Measurements from ENCODE around the gene PDE1A. TPM values are rescaled to one million over a fixed set of nuclear protein-coding genes. Genes with fewer than 3 reads are reported as not detected.

PDE1A gene
- total RNA-seq, 1 experiment from 2014 or later = not detected

- CTCF ChIA-PET = no interaction called here
- TF ChIP-seq CTCF (IDR thresholded peaks at IDR 0.05; ENCODE audit: insufficient read depth in 1 of 2, low read depth in 1 of 2, low read length in 1 of 2, severe bottlenecking in 1 of 2, unreplicated experiment in 1 of 2) = no peak
- no peaks in the 10 kb centered on the region for H3K9me3 ChIP-seq
These were observed 75.4 kb downstream of the PDE1A start for GRCh38 chr2:182351427-182351826.

DNA sequence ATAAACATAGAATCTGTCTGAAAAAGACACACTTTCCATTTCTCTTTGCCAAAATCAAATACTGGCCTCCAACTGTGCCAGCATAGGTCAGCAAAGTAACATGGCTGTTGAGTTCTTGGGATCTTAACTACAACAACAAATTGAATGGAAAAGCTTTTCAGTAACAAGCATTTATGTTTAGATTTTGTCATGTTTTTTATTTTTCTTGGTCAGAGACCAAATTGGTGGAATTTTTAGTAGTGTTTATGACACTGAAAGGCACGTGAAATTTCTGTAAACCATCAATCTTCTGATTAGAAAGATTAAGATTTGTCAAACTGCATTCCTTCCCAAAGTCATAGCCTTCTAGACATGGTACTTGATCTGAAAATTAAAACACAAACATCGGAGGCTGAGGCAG is 77.6 kb downstream of the PDE1A start:
- Mint-ChIP-seq H3K27me3 (ENCODE audit: insufficient read depth, unreplicated experiment) (peaks cover 5% of the 10 kb centered on the region), H3K4me1 (ENCODE audit: low read depth, unreplicated experiment) (no peaks in the 10 kb centered on the region), H3K9me3 (ENCODE audit: unreplicated experiment) (no peaks in the 10 kb centered on the region), H3K36me3 (ENCODE audit: insufficient read depth, unreplicated experiment) (no peaks in the 10 kb centered on the region), H3K27ac (ENCODE audit: unreplicated experiment) (no peak overlapping the region), H3K4me3 (ENCODE audit: unreplicated experiment) (no peak overlapping the region)
- intact Hi-C loops (cut with micrococcal nuclease; ENCODE audit: unreplicated experiment) = no loop called here
- no peaks in the 10 kb centered on the region for H3K4me1 ChIP-seq
- no peaks in the 10 kb centered on the region; the same call in 1 of the 2 replicates for H3K27me3 ChIP-seq (replicated peaks; ENCODE audit: control insufficient read depth, insufficient read depth, low read length)
- no peaks in the 10 kb centered on the region for H3K36me3 ChIP-seq (ENCODE audit: control insufficient read depth, insufficient read depth, low read length)
- H3K4me3 ChIP-seq (ENCODE audit: low read depth, low read length) = no peak overlapping the region
- TF ChIP-seq CTCF (IDR thresholded peaks at IDR 0.05; ENCODE audit: insufficient read depth in 1 of 2, low read depth in 1 of 2, low read length in 1 of 2, severe bottlenecking in 1 of 2, unreplicated experiment in 1 of 2) = no peak
- CTCF ChIA-PET = no interaction called here
- no peak for DNase-seq
- H3K9me3 ChIP-seq = no peaks in the 10 kb centered on the region
- no TSS peak for BruUV-seq (replicated peaks)
- POLR2A ChIA-PET = no interaction called here

More at GRCh38 chr2:182351427-182351826, 75.4 kb downstream of the PDE1A start:
- no peaks in the 10 kb centered on the region; the same call in 1 of the 2 replicates for H3K27me3 ChIP-seq (replicated peaks; ENCODE audit: control insufficient read depth, insufficient read depth, low read length)
- Mint-ChIP-seq H3K4me3 (ENCODE audit: unreplicated experiment) (no peak overlapping the region), H3K4me1 (ENCODE audit: low read depth, unreplicated experiment) (no peaks in the 10 kb centered on the region), H3K9me3 (ENCODE audit: unreplicated experiment) (no peaks in the 10 kb centered on the region), H3K36me3 (ENCODE audit: insufficient read depth, unreplicated experiment) (no peaks in the 10 kb centered on the region), H3K27me3 (ENCODE audit: insufficient read depth, unreplicated experiment) (no peaks in the 10 kb centered on the region), H3K27ac (ENCODE audit: unreplicated experiment) (no peak overlapping the region)
- POLR2A ChIA-PET = no interaction called here
- H3K36me3 ChIP-seq (ENCODE audit: control insufficient read depth, insufficient read depth, low read length) = no peaks in the 10 kb centered on the region
- intact Hi-C loops (cut with micrococcal nuclease; ENCODE audit: unreplicated experiment) = no loop called here
- H3K4me3 ChIP-seq (ENCODE audit: low read depth, low read length) = no peak overlapping the region
- no peak for DNase-seq
- H3K4me1 ChIP-seq = no peaks in the 10 kb centered on the region
- BruUV-seq (replicated peaks) = no TSS peak

DNA sequence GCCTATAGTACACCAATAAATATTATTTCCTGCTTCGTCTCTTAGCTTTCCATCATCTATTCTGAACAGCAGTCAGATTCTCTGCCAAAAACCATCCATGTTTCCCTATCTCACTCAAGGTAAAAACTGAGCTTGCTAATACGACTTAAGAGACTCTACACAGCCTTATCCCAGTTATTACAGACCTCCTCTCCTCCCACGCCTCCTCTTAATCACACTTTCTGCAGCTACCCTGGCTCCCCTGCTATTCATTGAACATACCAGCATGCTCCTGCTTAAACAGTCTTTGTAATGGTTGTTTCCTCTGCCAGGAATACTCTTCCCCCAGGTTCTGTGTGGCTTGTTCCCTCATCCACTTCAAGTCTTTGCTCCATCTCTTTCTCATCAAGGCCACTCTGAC is 81.5 kb downstream of the PDE1A start:
- no peaks in the 10 kb centered on the region for H3K9me3 ChIP-seq
- H3K4me1 ChIP-seq = no peaks in the 10 kb centered on the region
- TF ChIP-seq CTCF (IDR thresholded peaks at IDR 0.05; ENCODE audit: insufficient read depth in 1 of 2, low read depth in 1 of 2, low read length in 1 of 2, severe bottlenecking in 1 of 2, unreplicated experiment in 1 of 2) = no peak
- Mint-ChIP-seq H3K27me3 (ENCODE audit: insufficient read depth, unreplicated experiment) (peaks cover 5% of the 10 kb centered on the region), H3K4me1 (ENCODE audit: low read depth, unreplicated experiment) (no peaks in the 10 kb centered on the region), H3K27ac (ENCODE audit: unreplicated experiment) (no peak overlapping the region), H3K4me3 (ENCODE audit: unreplicated experiment) (no peak overlapping the region), H3K9me3 (ENCODE audit: unreplicated experiment) (no peaks in the 10 kb centered on the region), H3K36me3 (ENCODE audit: insufficient read depth, unreplicated experiment) (no peaks in the 10 kb centered on the region)
- H3K36me3 ChIP-seq (ENCODE audit: control insufficient read depth, insufficient read depth, low read length) = no peaks in the 10 kb centered on the region
- H3K4me3 ChIP-seq (ENCODE audit: low read depth, low read length) = no peak overlapping the region
- intact Hi-C loops (cut with micrococcal nuclease; ENCODE audit: unreplicated experiment) = no loop called here
- ChIA-PET CTCF (no interaction called here), POLR2A (no interaction called here)
- no TSS peak for BruUV-seq (replicated peaks)
- H3K27me3 ChIP-seq (replicated peaks; ENCODE audit: control insufficient read depth, insufficient read depth, low read length) = no peaks in the 10 kb centered on the region; the same call in 1 of the 2 replicates
- DNase-seq = no peak
